Neural cell (in vitro differentiated cells): ENCODE data around the gene PERM1. TPM values are rescaled to one million over a fixed set of nuclear protein-coding genes. Genes with fewer than 3 reads are reported as not detected.

Experiments used
- H2AFZ ChIP-seq: fragments of 200-600, 300-800 bp; sonication (generic), shearing (Covaris generic); 2 replicates; pipeline ENCODE4 v1.6.0; 2014; ENCODE audit warnings: low read depth, mild to moderate bottlenecking, antibody characterized with exemption, low read length, moderate library complexity
- H3F3A ChIP-seq: fragments of 200-600 bp; shearing (Covaris generic); 2 replicates; pipeline ENCODE4 v1.6.1; 2016; ENCODE audit warnings: mild to moderate bottlenecking, moderate library complexity, mixed read lengths, antibody characterized with exemption, low read length; ENCODE audit not compliant: insufficient read depth, poor library complexity, severe bottlenecking
- H3K27ac ChIP-seq: fragments of 200-600, 300-800 bp; sonication (generic), shearing (Covaris generic); 2 replicates; pipeline ENCODE4 v1.5.1; 2014; ENCODE audit warnings: mild to moderate bottlenecking, low read length, moderate library complexity
- H3K27me3 ChIP-seq: fragments of 300-800, 200-600 bp; sonication (generic), shearing (Covaris generic); 2 replicates; pipeline ENCODE4 v1.6.0; 2014; ENCODE audit warnings: mild to moderate bottlenecking, low read depth, low read length, moderate library complexity; ENCODE audit not compliant: insufficient read depth
- H3K36me3 ChIP-seq: fragments of 300-800, 200-600 bp; sonication (generic), shearing (Covaris generic); 2 replicates; pipeline ENCODE4 v1.5.1; 2014; ENCODE audit warnings: mild to moderate bottlenecking, antibody characterized with exemption, low read length, moderate library complexity; ENCODE audit not compliant: insufficient read depth
- H3K4me2 ChIP-seq: fragments of 300-800, 200-600 bp; sonication (generic), shearing (Covaris generic); 2 replicates; pipeline ENCODE4 v1.6.0; 2014; ENCODE audit warnings: mild to moderate bottlenecking, low read length
- H3K4me3 ChIP-seq: fragments of 300-800, 200-600 bp; sonication (generic), shearing (Covaris generic); 2 replicates; pipeline ENCODE4 v1.5.1; 2014; ENCODE audit warnings: mild to moderate bottlenecking, low read length, moderate library complexity
- H3K79me2 ChIP-seq: fragments of 200-600 bp; shearing (Covaris generic); replicated peaks from 2 replicates; pipeline ENCODE4 v1.6.0; 2014; ENCODE audit warnings: mild to moderate bottlenecking, low read length, moderate library complexity; ENCODE audit not compliant: insufficient read depth
- H3K9ac ChIP-seq: fragments of 300-800, 200-600 bp; sonication (generic), shearing (Covaris generic); 2 replicates; pipeline ENCODE4 v1.6.1; 2016; ENCODE audit warnings: mild to moderate bottlenecking, low read length, mixed read lengths
- H3K9me2 ChIP-seq: fragments of 200-600 bp; shearing (Covaris generic); 2 replicates; pipeline ENCODE4 v1.6.1; 2016; ENCODE audit warnings: mild to moderate bottlenecking, low read length, mixed read lengths; ENCODE audit not compliant: insufficient read depth
- H3K9me3 ChIP-seq: fragments of 200-600, 300-800 bp; sonication (generic), shearing (Covaris generic); 2 replicates; pipeline ENCODE4 v1.6.1; 2016; ENCODE audit warnings: mild to moderate bottlenecking, mixed run types, low read length, moderate library complexity, mixed read lengths
- H4K20me1 ChIP-seq: fragments of 200-600 bp; shearing (Covaris generic); 2 replicates; pipeline ENCODE4 v1.6.1; 2016; ENCODE audit warnings: mild to moderate bottlenecking, mixed run types; ENCODE audit not compliant: insufficient read depth
- CTCF ChIP-seq: fragments of 450-650 bp; IDR thresholded peaks from 2 replicates; pipeline ENCODE4 v1.5.1; 2014; ENCODE audit warnings: antibody characterized with exemption, mild to moderate bottlenecking, moderate library complexity; ENCODE audit not compliant: poor library complexity, severe bottlenecking
- EP300 ChIP-seq: fragments of 450-650 bp; conservative IDR thresholded peaks from 2 replicates; pipeline ENCODE4 v1.6.1; 2014; ENCODE audit warnings: antibody characterized with exemption, mild to moderate bottlenecking, moderate library complexity; ENCODE audit not compliant: poor library complexity, severe bottlenecking
- MXI1 ChIP-seq: fragments of 450-650 bp; conservative IDR thresholded peaks from 2 replicates; pipeline ENCODE4 v1.6.1; 2014; ENCODE audit warnings: antibody characterized with exemption, mild to moderate bottlenecking; ENCODE audit not compliant: poor library complexity, severe bottlenecking
- POLR2AphosphoS5 ChIP-seq: IDR thresholded peaks from 2 replicates; pipeline ENCODE4 v1.6.1; 2012
- RAD21 ChIP-seq: fragments of 450-650 bp; conservative IDR thresholded peaks from 2 replicates; pipeline ENCODE4 v1.6.1; 2014; ENCODE audit warnings: antibody characterized with exemption, mild to moderate bottlenecking, moderate library complexity
- REST ChIP-seq: IDR thresholded peaks from 2 replicates; pipeline ENCODE4 v1.6.1; 2012; ENCODE audit warnings: borderline replicate concordance
- SMC3 ChIP-seq: fragments of 450-650 bp; conservative IDR thresholded peaks from 2 replicates; pipeline ENCODE4 v1.6.1; 2014; ENCODE audit warnings: antibody characterized with exemption, mild to moderate bottlenecking, moderate library complexity; ENCODE audit not compliant: poor library complexity
- TAF1 ChIP-seq: IDR thresholded peaks from 2 replicates; pipeline ENCODE4 v1.6.1; 2012; ENCODE audit warnings: low read depth
- polyA plus RNA-seq: library from polyadenylated mRNA; depleted of rRNA; stranded (reverse); fragments of >200 nt; gene quantifications from 2 replicates; pipeline ENCODE4 v1.2.3, GENCODE V29; 2014

PERM1 gene
- polyA plus RNA-seq, 1 donor from 2014 or later: not detected

GRCh38 chr1:975896-976683 is 5.8 kb downstream of the PERM1 start:
- Histone ChIP-seq H3K27ac (no peak overlapping the region), H3K9me3 (no peaks in the 10 kb centered on the region), H3K79me2 (no peaks in the 10 kb centered on the region), H3K9me2 (no peaks in the 10 kb centered on the region), H3K4me3 (no peak overlapping the region), H2AFZ (no peak overlapping the region), H4K20me1 (no peaks in the 10 kb centered on the region), H3K36me3 (no peaks in the 10 kb centered on the region), H3K4me2 (no peak overlapping the region), H3K9ac (no peak overlapping the region), H3F3A (no peaks in the 10 kb centered on the region), H3K27me3 (peaks cover 7% of the 10 kb centered on the region)
- TF ChIP-seq POLR2AphosphoS5 (no peak), CTCF (peak; percentile 53), RAD21 (peak; percentile 43), MXI1 (no peak), SMC3 (peak; percentile 47), TAF1 (no peak)

GRCh38 chr1:975365-975764 is 6.5 kb downstream of the PERM1 start:
- Histone ChIP-seq H3K79me2 (no peaks in the 10 kb centered on the region), H3K27me3 (peaks cover 14% of the 10 kb centered on the region), H3K36me3 (no peaks in the 10 kb centered on the region), H3F3A (no peaks in the 10 kb centered on the region), H3K4me2 (no peak overlapping the region), H2AFZ (no peak overlapping the region), H3K27ac (no peak overlapping the region), H3K9ac (no peak overlapping the region), H3K9me3 (no peaks in the 10 kb centered on the region), H3K9me2 (no peaks in the 10 kb centered on the region), H3K4me3 (no peak overlapping the region), H4K20me1 (no peaks in the 10 kb centered on the region)
- TF ChIP-seq MXI1 (no peak), TAF1 (no peak), REST (no peak), EP300 (no peak), RAD21 (no peak), CTCF (no peak), SMC3 (no peak)
